GM18498 (cell line): ENCODE data around the gene DCLK1.

Experiments
- ATAC-seq: cut with Tn5 transposase; IDR thresholded peaks from one replicate; pipeline ENCODE4 v1.9.1; 2021; ENCODE audit warnings: mild to moderate bottlenecking, moderate library complexity; ENCODE audit not compliant: unreplicated experiment

Gene DCLK1

GRCh38 chr13:35874704-35875103, 256.5 kb downstream of the DCLK1 start:
- no peak for ATAC-seq

DNA sequence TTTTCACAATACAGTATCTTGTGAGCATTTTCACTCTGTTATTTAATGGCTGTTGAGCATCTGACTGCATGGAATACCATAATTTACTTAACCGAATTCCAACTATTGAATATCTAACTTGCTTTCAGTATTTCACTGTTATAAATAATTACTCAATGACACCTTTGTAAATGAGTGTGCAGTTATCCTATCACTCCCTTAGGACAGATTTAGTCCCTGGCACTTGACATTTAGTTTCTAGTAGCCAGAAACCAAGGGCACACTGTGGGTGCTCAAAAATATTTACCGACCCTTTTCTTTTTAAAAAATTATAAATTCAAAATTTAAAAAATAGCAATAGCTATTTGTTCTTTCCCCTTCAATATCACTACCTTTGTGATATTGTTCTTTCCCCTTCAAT, 258.8 kb downstream of the DCLK1 start:
- no peak for ATAC-seq

DNA sequence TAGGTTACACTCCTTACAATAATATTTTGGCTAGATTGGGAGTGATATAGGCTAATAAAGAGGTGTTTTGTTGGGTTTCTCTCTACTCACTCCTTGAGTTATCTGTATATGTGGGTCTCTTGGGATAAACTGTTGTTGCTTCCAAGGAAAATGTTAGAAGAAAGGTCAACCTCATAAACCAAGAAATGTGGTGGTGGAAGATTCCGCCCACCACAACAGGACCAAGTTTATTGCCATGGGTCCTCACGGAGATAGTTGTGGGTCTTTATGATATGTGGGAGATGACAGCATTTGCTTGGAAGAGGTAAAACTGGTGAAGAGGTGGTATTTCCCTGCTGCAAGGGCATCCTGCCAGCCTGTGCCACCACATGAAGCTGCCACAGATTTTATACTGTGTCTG, 259.6 kb downstream of the DCLK1 start:
- no peak for ATAC-seq

- no peak for ATAC-seq
Observed at GRCh38 chr13:35866801-35867200, 264.4 kb downstream of the DCLK1 start.

DNA sequence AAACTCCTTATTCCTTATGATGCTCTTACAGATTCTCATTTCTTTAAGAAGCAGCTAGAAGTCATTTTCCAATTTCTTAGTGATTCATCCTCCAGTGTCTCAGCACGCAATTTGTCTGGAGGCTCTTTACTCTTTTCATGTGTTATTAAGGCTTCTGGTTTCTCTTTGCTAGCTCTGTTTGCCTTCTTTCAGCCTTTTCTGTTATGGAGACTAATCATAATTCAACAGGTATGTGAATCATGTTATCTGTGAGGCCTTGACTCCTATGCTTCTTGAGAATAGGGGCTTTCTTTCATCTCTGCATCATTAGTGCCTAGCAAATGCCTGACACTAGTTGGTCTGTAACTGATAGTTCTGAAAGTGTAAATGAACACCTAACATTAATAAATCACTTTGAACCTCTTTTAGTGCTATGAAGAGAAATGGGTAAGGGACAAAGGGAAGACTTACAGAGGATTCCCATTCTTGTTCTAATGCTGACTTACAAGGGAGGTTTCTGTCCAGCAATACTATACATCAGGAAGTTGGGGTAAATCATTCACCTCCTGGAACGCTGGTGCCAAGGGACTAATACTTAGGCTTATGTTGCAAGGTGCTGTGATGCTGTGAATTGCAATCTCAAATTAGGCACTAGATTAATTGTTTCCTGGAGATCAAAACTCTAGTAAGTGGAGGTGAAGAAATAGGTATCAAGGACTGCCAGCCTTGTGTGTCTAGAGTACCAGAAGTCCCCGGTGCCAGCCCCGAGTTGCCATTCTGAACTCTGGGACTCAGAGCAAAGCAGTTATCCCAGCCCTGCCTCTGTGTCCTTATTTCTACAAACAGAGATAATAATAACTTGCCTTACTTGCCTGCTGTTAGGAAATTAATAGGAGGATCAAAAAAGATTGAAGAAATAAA, 265.6 kb downstream of the DCLK1 start:
- no peak for ATAC-seq

DNA sequence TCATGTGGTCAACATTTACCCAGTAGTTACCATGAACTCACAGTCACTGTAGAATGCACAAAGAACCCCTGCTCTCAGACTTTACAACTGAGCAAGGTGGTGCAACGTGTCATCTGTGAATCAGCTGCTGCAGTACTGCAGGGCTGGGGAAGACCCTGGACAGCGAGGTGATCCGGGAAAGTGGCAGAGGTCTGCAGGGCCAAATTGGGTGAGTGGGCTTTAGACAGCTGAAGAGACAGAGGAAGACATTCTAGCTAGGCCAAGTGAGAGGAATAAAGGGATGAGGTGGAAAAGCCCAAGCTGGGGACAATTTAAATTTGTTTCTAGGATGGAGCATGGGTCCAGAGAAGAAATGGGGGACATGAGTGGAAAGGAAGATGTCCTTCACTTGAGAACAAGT, 270.5 kb downstream of the DCLK1 start:
- ATAC-seq = no peak

- no peak for ATAC-seq
Observed at GRCh38 chr13:35859981-35860380, 271.2 kb downstream of the DCLK1 start.

GRCh38 chr13:35858665-35859064, 272.5 kb downstream of the DCLK1 start:
- ATAC-seq = no peak

GRCh38 chr13:35857769-35858168, 273.4 kb downstream of the DCLK1 start:
- ATAC-seq = no peak

DNA sequence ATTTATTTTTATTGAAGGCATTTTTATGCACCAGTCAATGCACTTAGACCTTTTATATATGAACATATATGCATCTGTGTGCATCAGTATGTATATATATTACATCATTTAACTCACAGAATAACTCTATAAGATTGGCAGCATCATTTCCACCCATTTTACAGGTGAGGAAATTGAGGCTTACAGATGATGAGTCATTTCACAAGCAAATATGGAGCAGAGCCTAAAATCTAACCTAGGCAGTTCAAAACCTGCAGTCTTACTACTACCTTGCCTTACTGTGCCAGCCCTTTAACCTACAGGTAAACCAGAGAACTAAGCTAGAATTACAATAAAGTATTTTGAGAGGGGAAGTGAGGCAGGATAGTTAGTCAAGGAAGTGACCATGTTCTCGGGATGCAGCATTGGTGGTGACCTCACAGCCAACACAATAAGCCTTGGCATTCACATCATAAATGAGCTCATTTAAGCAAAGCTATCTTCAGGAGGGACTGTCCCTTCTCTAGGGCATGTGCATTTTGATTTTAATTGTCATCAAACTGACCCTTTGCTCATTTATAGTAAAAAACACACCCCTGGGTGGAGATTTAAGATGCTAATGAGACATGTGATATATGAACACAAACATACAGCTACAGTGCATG, 274.3 kb downstream of the DCLK1 start:
- no peak for ATAC-seq

- no peak for ATAC-seq
Observed at GRCh38 chr13:35856084-35856483, 275.1 kb downstream of the DCLK1 start.

DNA sequence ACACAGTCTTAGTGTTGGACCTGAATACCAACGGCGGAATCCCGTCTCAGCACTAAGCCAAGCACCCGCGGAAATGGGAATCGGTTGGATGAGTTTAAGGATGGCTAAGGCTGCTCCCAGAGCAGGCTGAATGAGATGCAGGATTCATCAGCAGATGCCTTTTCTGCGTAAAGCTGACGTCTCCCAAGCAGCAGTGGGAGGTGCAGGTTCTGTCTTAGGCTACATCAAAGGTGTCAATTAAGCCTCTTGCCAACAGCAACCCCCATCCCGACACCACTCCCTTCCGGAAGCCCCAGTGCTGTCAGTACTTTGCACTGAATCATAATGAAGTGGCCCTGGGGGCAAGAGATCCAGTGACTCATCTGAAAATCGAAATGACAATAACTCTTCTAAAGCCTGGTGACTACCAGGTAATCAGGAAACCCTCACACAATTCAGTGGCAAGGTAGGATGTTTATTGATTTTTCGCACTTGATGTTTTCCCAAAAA, 275.6 kb downstream of the DCLK1 start:
- no peak for ATAC-seq

DNA sequence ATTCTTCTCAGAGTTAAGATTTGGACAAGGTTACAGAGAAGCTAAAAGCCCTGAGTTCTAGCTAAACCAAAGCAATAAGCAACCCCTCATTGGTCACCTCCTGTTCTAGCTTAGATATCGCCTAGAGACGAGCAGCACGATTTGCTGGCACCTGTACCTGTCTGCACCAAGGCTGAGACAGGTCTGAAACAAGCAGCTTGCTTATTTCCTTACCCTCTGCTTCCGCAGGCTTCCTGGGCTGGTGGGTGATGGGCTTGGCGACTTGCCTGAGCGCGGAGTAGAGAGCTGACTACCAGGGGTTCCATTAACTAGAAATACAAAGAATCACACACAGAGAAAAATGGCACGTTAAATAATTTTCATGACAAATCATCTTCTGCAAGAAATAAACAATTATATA, 276.9 kb downstream of the DCLK1 start:
- no peak for ATAC-seq

- ATAC-seq = no peak
Observed at GRCh38 chr13:35851881-35852280, 279.3 kb downstream of the DCLK1 start.

- no peak for ATAC-seq
Observed at GRCh38 chr13:35851356-35851755, 279.8 kb downstream of the DCLK1 start.

DNA sequence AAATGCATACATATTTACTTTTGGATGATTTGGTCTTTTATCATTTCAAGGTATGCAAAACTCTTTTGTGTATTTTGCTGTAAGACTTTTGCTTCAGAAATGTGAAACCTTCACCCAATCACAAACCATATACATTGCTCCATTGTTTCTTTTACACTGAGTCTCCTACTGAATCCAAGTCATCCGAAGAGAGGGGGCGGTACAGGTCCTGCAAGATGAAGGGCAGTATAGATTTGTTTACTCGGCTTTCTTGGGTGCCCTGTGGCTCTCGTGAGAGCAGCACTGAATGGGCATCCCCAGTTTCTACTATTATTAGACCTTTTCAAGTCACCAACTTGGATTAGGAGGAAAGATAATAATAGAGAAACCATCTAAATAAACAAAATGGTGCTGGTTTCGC, 280.6 kb downstream of the DCLK1 start:
- ATAC-seq = no peak

GRCh38 chr13:35849256-35849644, 281.9 kb downstream of the DCLK1 start:
- no peak for ATAC-seq

DNA sequence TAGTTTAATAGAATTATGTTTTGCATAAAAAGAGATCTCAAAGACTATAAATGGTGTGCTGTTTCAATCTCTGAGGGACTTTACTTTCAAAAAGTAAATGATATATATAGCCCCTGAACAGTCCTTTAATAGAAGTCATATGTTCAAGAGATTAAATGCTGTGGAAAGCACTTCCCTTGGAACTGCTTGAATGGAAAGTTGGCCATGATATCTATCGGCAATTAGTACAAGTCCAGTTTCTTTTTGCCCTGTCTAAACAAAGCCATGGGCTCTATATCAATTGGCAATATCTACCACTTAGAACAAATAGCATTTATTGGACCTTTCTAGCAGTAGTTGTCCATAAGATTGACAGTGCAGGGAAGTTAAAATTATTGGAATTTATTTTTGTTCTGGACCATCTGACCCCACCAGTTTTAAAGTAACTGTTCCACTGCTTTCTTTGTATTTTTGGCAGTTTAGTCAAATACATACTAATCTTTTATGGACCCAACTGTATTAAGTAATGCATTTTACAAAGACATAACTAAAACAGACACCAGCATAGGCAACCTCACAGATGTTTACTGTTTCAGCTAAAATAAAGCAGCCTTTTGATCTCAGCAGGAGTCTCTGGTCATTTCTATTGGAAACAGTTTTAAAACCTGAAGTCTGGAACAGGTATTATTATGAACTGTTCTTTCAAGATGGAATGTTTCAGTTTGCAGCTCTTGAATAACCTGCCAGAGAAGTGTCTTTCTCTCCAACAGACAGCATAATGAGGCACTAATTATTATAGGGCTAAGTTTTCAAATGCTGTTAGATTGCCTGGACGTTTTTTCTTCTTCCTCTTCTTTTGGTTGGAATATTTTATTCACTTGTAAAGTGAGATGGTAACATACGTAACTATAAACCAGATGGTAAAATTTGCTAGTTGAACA, 282.6 kb downstream of the DCLK1 start:
- no peak for ATAC-seq

GRCh38 chr13:35843272-35843671, 287.9 kb downstream of the DCLK1 start:
- no peak for ATAC-seq

GRCh38 chr13:35841060-35841521, 290.1 kb downstream of the DCLK1 start:
- ATAC-seq = no peak

DNA sequence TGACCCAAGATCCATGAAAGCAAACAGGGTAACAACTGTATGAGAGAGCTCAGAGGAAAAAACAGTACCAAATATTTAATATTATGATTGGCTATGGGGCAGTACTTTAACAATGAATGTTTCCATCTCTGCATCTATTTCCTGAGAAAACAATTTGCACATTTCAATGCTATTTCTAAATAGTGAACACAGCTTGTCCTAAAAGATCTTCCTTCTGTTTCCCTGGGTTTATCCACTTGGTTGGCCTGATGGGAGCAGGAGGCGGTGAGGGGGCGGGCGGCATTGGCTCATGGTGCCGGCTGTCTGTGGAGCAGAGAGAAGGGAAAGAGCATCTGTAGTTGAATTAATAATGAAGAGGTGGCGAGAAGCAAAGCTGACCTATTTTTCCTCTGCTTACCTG, 291.4 kb downstream of the DCLK1 start:
- no peak for ATAC-seq
